Skeletal muscle cell (primary cell): ENCODE data around the gene PRRG2.

Source experiments
- DNase-seq: peaks from one replicate; pipeline ENCODE4 v3.0.0-alpha.2; 2010; ENCODE audit warnings: low read depth
- H3K4me3 ChIP-seq: 2 replicates; pipeline ENCODE4 v1.5.1; 2011; ENCODE audit warnings: low read depth, mild to moderate bottlenecking, control low read depth, low read length, moderate library complexity

PRRG2 gene

DNA sequence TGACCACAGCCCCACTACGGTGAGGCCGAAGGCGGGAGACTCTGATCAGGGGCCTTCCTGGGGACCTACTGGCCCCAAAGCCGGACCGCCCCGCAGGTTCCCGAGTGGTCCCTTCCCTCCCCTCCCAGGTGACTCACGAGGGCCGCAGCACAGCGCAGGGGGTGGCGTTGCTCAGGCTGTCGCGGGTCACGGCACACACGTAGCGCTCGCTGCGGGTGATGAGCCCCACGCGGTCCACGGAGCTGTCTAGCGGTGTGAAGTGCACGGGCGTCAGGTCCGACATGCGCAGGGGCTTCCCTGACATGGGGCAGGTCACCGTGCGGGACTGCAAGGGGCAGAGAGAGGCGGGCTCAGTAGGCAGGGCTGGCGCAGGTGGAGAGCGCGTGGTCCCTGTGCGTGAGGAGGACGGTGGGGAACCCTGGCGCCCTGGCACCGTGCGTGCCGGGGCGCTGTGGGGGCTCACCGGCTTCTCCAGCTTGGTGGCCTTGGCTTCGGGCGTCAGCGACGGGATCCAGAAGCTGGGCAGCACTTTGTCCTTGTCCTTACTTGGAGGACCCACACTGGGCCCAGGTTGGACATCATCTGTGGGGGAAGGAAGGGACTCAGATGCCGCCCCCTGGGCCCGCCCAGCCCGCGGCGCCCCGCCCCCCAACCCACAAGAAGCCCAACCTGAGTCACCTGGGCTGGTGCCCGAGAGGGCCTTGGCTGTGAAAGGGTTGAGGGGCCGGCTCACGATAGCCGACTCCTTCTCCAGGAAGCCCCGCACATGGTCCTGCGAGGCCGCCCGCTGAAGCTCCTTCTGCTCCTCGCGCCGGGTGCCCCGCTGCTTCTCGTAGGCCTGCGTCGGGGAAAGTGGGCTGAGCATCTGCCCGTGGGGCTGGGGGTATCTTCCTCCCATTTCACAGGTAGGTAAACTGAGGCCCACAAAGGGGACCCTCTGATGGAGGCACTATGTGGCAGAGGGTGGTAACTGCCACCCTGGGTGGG is 24.4 kb upstream of the PRRG2 start:
- DNase-seq, result no peak
- no peak overlapping the region for H3K4me3 ChIP-seq

DNA sequence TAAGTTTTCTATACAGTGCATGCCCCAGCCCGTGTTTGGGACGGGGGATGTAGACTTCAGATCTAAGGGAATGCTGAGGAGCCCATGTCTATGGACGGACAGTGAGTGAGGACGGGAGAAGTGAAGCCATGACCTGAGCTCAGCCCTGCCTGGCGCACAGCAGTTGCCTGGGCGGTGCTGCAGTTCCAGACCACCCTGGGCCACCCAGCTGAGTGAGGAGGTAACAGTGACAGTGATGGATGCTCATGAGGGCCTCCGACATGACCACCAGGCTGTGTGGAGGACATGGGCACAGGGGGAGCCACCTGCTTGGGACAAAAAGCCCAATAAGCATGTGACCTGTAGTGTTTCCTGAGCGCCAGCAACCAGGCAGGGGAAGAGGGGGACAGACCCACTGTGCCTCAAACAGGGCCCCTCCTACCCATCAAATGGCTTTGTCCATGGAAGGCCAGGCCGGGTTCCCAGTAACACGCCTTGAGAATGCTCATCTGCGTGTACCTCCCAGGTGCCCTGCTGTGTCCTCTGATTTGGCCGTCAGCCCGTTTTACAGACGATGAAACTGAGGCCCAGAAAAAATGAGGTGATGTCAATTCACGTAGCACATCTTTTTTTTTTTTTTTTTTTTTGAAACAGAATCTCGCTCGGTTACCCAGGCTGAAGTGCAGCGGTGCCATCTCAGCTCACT is 23.3 kb upstream of the PRRG2 start:
- H3K4me3 ChIP-seq, result no peak overlapping the region
- no peak for DNase-seq

DNA sequence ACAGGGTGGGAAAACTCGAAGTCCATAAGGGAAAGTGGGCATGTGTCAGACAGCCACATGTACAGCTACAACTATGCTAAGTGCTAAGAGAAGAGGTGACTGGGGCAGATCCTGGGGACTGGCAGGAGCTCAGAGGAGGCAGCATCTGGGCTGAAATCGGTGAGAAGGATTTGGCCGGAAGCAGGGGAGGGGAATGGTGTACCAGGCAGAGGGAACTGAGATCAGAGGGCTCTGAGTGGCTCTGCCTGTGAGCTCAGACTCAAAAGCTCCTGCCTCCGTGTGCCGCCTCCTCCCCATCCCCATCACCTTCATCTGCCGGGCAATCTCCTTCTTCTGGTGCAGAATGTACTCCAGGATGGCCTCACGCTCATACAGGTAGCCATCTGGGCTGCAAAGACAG is 22.5 kb upstream of the PRRG2 start:
- DNase-seq, result no peak
- no peak overlapping the region for H3K4me3 ChIP-seq

DNA sequence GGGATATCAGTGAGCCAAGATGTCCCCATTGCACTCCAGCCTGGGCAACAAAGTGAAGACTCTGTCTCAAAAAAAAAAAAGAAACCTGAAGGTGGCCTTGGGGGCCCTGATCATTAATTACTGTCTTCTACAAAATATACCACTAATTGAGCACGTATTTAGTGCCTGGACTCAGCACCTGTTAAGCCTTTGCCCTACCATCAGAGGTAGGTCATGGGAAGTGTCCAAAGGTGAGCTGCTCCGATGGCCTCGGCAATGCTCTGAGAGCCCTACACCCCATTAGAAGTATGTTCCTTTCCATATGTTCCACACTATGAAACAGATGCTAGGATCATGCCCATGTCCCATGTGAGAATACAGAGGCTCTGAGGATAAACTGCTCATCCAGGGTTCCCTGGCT is 21.7 kb upstream of the PRRG2 start:
- DNase-seq, result no peak
- H3K4me3 ChIP-seq, result no peak overlapping the region

DNA sequence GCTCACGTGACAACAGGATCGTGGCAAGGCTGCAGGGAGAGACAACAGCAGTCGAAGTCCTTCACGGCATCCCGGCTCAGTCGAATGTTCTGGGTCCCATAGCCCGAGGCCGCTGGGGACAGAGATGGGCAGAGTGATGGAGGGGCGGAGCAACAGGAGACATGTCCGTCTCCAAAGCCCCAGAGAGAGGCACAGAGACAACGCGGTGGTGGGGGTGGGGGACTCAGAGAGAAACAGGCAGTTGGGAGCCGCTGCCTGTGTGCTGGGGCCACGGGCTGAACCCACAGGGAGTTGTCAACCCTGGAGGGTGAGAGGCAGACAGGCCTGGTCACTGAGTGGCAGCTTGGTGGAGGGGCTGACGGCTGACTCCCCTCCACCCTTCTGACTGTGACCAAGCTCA is 21.2 kb upstream of the PRRG2 start:
- no peak overlapping the region for H3K4me3 ChIP-seq
- no peak for DNase-seq

DNA sequence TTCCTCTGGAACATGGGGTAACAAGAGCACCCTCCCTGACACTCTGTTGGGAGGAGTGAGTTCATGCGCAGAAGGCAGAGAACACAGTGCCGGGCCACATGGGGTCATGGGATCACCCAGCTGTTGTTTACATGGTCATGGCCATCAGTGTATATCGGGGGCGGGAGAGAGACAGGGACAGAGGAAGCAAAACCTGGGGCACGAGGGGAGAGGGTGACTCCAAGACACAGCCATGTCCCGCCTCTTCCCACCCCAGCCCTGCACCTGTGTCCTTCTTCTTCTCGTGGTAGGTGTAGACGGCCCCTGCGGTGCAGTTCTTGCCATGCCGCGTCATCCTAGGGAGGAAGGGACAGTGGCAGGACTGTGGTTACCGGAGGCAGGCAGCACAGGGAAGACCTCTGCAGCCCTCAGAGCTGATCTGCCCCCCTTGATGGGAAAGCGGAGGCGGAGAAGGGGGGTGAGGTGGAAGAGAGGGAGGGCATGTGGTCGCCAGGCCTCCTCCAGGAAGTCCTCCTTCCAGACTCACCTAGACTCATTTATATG is 20.7 kb upstream of the PRRG2 start:
- no peak overlapping the region for H3K4me3 ChIP-seq
- DNase-seq, result no peak

DNA sequence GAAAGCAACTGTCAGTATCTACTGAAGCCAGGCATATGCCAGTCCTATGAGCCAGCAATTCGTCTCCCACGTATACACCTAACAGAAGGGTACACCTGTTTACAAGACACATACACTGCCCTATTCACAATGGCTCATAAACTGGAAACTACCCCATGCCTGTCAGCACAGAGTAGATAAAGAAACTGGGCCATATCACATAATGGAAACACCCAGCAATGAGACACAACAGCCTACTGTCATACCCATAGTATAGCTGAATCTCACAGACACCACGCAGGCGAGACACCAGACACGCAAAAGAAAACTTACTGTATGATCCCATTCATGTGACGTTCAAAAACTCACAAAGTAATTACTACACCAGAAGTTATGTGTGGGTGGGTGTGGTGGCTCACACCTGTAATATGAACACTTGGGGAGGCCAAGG is 16.5 kb upstream of the PRRG2 start:
- no peak overlapping the region for H3K4me3 ChIP-seq
- DNase-seq, result no peak

DNA sequence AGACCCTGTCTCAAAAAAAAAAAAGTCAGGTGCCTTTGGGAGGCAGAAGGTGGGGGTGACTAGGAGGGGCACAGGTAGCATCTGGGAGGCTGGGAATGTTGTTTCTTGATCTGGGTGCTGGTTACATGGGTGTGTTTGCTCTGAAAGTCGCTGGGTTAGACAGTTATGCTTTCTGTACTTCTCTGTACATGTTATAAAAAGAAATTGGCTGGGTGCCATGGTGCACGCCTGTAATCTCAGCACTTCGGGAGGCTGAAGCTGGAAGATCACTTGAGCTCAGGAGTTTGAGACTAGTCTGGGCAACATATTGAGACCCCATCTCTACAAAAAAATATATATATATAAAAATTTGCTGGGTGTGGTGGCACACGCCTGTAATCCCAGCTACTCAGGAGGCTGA is 15.9 kb upstream of the PRRG2 start:
- DNase-seq, result no peak
- H3K4me3 ChIP-seq, result no peak overlapping the region

DNA sequence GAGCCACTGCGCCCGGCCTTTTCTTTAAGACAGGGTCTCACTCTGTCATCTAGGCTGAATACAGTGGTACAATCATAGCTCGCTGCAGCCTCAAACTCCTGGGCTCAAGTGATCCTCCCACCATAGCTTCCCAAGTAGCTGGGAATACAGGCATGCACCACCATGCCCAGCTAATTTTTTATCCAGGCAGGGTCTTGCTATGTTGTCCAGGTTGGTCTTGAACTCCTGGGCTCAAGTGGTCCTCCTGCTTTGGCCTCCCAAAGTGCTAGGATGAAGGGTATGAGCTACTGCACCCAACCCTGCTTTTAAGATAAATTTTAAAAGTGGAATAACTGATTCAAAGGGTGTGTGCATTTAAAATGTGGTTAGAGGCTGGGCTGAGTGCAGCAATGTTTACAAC is 14.8 kb upstream of the PRRG2 start:
- no peak overlapping the region for H3K4me3 ChIP-seq

DNA sequence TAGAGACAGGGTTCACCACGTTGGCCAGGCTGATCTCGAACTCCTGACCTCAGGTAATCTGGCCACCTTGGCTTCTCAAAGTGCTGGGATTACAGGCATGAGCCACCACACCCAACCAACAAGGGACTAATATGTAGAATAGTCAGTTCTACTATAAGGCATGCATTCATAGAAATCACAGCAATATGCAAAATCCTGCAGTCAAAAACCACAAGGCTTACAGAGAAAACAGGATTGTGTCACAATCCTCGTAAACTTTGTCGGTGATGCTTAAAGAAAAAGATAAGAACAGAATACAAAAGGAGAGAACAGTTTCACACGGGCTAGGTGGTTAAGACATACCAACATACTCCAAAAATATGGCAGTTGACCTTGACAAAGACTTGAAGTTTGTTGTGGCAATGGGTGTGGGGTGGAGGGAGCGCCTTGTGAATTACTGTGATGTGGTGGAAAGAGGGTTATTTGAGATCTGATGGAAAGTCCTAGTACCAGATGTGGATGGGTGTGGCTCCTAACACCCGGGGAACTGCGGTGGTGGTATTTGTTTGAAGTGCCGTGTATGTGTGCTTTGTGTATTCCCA is 13.2 kb upstream of the PRRG2 start:
- H3K4me3 ChIP-seq, result no peak overlapping the region
- DNase-seq, result no peak

More for the DNA sequence above, 14.8 kb upstream of the PRRG2 start:
- no peak for DNase-seq

DNA sequence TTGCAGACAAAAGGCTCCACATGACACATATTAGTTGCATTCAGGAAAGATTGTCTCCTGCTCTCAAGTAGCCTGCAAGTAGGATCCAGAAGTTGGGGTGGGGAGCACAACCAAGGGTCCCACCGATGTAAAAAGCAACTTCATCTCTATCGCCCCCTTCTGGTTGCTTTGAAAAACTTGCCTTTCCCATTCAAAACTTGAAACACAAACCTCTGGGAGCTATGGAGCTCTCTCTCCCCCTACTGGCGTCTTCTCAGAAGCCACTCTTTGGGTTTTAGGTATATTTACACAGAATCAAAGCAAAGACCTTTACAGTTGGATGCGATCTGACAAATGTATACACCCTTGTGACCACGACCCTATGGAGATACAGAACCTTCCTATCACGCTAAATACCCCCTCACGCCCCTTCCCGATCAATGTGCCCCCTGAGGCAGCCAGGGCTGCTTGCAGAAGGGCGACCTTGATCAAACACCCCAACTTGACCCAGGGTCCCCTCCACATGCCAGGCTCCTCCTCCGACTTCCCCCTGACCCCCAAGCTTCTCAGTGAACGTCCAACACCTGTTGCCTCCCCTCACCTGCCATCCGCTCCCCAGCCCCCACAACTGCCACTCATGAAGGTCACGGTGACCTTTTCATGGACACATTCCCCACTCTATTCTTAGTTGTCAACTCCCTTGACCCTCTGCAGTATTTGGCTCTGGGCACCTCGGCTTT is 10.8 kb upstream of the PRRG2 start:
- DNase-seq, result no peak
- H3K4me3 ChIP-seq, result no peak overlapping the region

DNA sequence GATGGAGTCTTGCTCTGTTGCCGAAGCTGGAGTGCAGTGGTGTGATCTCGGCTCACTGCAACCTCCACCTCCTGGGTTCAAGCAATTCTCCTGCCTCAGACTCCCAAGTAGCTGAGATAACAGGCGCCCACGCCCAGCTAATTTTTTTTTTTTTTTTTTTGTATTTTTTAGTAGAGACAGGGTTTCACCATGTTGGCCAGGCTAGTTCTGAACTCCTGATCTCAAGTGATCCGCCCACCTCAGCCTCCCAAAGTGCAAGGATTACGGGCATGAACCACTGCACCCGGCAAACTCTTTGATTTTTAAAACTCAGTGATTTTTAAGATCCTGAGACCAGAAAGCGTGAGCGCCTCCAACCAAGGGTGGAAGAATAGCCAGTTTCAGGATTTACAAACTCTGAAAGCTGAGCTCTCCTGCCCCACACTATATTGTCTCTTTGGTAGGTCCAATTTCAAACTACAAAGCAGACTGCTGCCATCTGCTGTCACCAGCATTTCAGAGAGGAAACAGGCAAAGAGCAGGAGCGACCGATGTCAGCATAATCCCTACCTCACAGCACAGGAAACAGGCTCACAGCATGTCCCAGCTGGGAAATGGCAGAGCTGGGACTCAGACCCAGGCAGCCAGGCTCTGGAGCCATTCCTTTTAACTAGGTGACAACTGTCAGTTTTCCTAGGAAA is 10.0 kb upstream of the PRRG2 start:
- DNase-seq, result no peak
- H3K4me3 ChIP-seq, result no peak overlapping the region

DNA sequence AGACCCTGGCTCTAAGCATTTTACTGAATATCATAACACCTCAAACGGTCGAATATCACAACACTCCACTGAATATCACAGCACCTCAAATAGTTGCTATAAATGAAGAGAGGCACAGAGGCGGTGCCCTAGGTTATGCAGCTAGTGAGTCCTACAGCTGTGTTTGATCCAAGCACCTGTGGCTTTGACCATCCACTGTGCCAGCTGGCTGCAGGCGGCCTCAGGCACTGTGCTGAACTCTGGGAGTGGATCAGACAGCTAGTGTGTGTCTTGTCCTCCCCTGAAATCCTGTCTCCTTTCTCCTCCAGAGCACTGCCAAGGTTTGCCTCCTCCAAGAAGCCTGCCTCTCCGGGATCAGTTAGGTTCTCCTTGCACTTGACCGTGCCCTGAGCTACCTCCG is 8.1 kb upstream of the PRRG2 start:
- no peak for DNase-seq

DNA sequence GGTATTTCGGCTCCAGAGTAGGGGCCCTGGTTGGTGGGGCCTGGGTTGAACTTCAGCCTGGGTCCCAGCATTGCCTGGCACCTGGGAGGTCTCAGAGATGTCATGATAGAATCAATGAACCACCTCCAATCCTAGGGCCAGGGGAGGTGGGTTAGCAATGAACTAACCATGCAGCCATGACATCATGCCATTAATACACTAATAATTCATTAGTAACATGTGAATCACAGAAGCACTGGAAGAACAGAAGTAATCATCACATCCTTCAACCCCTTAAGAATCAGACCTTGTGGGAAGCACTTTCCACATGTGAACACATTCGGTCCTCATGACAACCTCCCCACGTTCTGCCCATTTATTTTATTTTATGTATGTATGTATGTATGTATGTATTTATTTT is 7.7 kb upstream of the PRRG2 start:
- DNase-seq, result no peak
- no peak overlapping the region for H3K4me3 ChIP-seq

More for the DNA sequence above, 8.1 kb upstream of the PRRG2 start:
- H3K4me3 ChIP-seq, result no peak overlapping the region

DNA sequence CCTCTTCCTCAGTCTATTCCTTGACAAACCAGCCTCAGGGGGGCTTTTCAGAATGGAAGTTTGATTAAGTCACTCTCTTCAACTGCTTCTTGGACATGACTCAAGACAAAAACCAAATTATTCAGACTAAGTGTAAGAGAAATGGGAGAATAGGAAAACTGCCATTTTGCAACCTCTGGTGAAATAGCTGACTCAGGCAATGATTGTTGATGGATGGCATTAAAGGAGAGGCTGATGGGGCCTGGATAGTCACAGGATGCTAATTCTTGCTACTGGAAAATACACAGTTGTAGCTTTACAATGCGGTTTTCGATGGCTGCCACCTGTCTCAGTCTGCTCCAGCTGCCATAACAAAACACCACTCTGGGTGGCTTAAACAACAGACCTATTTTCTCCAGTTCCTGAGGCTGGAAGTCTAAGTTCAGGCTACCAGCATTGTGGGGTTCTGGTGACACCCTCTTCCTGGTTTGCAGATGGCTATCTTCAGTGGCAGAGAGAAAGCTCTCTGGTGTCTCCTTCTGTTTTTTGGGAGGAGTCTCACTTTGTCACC is 6.8 kb upstream of the PRRG2 start:
- no peak for DNase-seq
- H3K4me3 ChIP-seq, result no peak overlapping the region

DNA sequence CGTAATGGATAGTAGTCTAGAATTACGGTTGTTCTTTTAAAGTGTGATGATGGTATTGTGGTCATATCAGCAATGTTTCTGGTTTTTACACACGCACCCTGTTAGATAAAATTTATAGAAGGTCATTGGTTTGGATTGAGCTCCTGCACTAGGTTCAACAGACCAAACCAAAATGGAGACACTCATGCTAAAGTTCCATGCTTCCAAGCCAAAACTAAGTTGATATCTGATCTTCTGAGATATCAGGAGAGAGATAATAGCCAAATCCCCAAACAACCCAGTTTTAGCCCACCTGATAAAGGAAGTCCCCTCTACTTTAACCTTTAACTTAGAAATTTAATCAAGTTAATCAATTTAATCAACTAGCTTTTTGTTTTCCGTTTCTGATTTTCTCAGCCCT is 1.9 kb upstream of the PRRG2 start:
- H3K4me3 ChIP-seq, result peak overlapping the region; percentile 79
- no peak for DNase-seq

DNA sequence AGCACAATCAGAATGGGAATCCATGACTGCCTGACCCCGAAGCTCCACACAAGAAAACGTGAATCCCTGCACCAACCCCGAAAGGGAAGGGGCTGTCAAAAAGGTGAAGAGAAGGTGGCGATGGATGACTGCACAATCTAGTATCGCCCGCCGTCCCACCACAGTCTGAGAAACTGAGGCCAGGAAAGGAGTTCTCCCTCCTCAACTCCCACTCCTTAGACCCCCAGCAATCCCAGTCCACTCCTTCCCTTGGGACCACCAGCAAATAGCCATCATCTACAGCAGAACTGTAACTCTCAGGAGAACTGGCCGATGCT is 1.2 kb upstream of the PRRG2 start:
- H3K4me3 ChIP-seq, result peak overlapping the region; percentile 79
- DNase-seq, result no peak

DNA sequence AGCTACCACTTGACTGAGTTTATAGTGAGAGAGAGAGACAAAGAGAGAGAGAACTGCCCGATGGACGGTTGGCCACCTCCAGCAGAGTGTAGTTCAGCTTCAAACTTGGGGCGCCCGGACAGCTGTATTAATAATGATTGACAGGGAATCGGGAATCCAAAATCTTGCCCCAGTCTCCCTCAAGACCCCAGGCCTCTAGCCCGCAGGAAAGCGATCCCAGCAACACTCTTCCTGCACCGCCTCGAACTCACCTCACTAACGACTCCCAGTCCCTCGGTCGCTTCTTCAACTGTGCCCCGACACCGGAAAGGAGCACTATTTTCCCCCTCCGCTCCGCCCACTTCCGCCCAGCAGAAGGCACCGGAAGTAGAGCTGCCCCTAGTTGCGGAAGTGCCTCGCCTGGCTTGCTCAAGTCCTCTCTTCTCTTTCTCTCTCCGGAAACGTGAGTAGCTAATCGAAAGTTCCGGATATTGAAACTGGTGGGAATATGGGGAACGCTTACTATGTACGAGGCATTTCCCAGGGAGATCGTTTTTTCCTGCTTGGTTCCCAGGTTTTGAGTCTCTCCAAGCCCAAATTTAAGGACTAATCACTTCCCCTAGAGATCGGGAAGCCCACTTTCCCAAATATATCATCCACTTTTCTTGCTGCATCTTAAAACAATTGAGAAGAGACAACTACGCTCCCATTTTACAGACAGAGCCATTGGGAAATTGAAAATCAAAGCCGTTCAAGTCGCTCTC is 681 bp upstream of the PRRG2 start, which contains the start of gene NOSIP:
Gene NOSIP (minus strand): TSS at position 293 of the 743 bp plus-strand sequence. CDS start 19,865 bp downstream, outside the sequence.
- DNase-seq, result peak; percentile 87
- peak within 1 kb of the TSS; percentile 79 for H3K4me3 ChIP-seq
